COLO668 (cell line): ENCODE data around the gene COQ9.
"Not testable (repeated sequence)": the region's sequence is repeated elsewhere in the genome, so short reads cannot be mapped to it uniquely, and the experiment has no call there.

Experiments
- DNase-seq: peaks from one replicate; lab custom pipeline; 2025; ENCODE audit not compliant: unreplicated experiment; lab: John Stamatoyannopoulos, UW

COQ9 gene

GRCh38 chr16:57484515-57485005, 37.3 kb downstream of the COQ9 start:
- DNase-seq: no peak

- DNase-seq: no peak
Observed at GRCh38 chr16:57485091-57485915, 38.0 kb downstream of the COQ9 start.

GRCh38 chr16:57485916-57486857, 38.9 kb downstream of the COQ9 start, which contains the start of gene DOK4:
Gene DOK4, minus strand, starts transcription at chr16:57486493. Its CDS starts 6,986 bp downstream, at chr16:57479507.
- DNase-seq: peak; percentile 87

DNA sequence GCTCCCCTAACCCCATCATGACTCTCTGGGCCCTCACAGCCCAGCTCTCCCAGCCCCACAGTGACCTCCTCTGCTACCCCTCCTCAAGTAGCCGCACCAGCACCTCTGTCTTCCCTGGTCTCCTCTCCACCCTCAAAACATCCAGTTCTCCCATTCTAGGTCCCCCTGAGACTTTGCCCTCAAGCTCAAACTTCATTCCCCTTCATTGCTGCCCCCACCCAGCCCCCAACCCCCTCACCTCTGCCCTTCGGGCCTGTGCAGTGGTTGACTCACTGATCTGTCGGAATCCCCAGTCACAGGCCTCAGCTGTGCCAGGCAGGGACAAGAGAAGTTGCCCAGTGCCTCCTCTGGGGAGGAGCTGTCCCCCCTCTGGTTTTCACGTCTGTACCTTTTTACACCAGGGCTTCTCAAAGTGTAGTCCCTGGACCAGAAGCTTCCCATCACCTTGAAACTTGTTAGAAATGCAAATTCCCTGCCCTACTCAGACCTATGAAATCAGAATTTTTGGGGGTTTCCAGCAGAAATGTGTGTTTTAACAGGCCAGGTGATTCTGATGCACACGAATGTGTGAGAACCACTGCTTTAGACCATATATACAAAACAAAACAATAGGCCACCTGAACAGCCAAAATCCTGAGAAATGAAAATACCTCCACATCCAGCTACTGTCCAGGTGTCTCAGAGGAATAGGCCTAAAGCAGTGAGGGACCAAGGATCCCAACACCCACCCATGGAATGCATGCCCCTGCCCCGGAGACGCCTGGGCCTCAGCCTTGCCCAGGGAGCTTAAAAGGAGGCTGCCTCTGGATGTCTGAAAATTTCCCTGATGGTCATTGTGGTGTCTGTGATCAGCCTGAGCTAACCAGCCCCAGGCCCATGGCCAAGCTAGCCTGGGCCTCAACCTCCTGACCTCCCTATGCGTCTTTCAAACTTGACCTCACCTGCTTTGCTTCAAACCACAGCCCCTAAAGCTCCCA, 39.9 kb downstream of the COQ9 start:
- no peak for DNase-seq

- peak; percentile 29 for DNase-seq
Observed at GRCh38 chr16:57489229-57489628, 42.0 kb downstream of the COQ9 start.

DNA sequence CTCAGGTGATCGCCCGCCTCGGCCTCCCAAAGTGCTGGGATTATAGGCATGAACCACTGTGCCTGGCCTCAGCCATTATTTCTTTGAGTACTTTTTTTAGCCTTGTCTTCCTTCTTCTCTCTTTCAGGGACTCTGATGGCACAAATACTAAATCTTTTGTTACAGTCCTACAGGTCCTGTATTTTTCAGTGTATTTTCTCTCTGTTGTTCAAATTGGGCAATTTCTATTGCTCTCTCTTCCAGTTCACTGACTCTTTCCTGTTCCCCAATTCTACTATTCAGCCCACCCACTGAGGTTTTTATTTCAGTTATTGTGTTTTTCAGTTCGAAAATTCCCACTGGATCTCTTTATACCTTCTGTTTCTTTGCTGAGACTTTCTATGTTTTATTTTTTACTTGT, 46.5 kb downstream of the COQ9 start:
- no peak for DNase-seq

- no peak for DNase-seq
Observed at GRCh38 chr16:57497121-57497520, 49.8 kb downstream of the COQ9 start.

GRCh38 chr16:57498031-57498430, 50.8 kb downstream of the COQ9 start:
- DNase-seq: no peak

DNA sequence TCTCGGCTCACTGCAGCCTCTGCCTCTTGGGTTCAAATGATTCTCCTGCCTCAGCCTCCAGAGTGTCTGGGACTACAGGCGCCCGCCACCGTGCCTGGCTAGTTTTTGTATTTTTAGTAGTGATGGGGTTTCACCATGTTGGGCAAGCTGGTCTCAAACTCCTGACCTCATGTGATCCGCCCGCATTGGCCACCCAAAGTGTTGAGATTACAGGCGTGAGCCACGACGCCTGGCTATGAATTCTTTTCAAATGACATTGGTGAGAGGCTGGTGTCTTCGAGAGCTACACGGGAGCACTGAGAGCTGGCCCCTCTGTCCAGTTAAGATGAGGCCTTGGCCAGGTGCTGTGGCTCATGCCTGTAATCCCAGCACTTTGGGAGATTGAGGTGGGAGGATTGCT, 52.7 kb downstream of the COQ9 start:
- DNase-seq: not testable (repeated sequence)

GRCh38 chr16:57500578-57501111, 53.4 kb downstream of the COQ9 start:
- DNase-seq: no peak

- DNase-seq: no peak
Observed at GRCh38 chr16:57501492-57501891, 54.2 kb downstream of the COQ9 start.

DNA sequence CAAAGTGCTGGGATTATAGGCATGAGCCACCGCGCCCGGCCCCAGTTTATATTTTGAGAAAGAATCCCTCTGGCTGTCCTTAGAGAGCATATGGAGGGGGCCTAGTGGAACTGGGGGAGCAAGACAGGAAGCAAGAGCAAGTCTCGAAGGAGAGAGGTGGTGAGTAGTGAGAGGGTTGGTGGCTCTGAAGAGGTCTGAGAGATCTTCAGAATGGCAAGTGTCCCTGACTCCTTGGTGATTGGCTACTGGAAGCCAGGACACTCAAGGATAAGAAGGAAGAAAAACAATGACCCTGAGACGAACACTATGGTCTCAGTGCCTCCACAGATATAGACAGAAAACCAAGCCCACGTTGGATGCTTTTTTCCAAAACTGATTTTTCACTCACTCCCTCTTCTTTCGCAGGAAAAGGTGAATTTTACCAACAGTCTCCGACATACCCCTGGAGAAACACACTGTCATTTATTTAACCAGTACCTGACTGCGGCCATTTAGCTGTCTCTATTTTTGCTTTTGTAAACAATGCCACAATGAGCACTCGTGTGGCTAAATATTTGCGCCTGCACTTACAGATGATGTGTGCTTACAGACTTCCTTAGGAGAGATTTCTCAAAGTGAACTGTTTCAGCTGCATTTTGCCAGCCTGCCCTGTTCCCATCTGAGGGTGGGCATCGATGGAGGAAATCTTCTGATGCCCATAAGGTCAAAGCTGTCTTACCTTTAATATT, 54.9 kb downstream of the COQ9 start:
- DNase-seq: peak; percentile 34

DNA sequence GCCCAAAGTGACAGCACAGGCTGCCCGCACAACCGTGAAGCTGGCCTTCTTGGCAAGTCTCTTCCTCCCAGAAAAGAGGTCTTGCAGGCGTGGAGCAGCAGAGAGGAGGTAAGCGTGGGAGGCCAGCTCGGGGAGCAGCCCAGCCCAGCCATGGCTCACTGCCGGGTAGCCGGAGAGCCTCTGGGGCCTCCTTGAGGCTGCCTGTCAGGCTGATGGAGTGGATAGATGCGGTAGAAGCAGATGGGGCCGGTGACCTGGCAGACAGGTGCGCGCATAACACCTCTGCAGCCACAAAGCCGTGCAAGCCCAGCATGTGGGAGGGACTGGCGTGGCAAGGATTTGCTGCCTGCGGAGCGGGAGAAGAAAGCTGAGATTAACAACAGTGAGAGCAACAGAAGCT, 56.1 kb downstream of the COQ9 start:
- peak; percentile 81 for DNase-seq

- DNase-seq: no peak
Observed at GRCh38 chr16:57504001-57504400, 56.7 kb downstream of the COQ9 start.

DNA sequence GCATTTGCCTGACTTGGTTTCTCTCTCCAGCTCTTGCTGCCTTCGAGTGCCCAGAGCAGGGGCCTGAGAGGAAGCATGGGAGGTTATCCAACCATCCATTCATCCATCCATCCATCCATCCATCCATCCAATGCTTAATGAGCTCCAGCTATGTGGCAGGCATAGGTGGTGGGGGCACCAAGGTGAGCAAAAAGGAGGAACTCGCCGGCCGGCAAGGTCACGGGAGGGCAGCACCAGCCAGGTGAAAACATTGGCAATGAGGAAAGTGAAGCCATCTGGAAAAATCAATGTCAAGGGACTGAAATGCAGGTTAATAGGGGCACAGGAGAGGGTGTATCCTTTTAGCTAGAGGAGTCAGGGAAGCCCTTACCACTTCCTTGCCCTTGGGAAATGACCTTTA, 57.2 kb downstream of the COQ9 start:
- no peak for DNase-seq

DNA sequence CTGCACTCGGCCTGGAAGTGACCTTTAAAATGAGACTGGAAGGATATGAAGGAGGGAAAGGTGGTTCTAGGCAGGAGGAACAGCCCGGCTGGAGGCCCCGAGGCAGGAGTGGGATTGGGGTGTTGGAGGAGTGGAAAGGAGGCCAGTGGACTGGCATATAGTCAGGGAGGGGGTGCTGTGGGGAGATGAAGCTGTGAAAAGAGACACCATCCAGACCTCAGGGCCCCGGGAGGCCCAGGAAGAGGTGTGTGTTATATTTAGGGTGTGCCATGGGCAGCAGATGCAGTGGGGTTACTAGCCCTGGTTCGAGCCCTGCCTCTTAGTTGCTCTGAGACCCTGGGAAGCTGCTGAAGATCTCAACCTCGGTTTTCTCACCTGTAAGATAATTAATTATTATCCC, 57.9 kb downstream of the COQ9 start:
- DNase-seq: no peak

DNA sequence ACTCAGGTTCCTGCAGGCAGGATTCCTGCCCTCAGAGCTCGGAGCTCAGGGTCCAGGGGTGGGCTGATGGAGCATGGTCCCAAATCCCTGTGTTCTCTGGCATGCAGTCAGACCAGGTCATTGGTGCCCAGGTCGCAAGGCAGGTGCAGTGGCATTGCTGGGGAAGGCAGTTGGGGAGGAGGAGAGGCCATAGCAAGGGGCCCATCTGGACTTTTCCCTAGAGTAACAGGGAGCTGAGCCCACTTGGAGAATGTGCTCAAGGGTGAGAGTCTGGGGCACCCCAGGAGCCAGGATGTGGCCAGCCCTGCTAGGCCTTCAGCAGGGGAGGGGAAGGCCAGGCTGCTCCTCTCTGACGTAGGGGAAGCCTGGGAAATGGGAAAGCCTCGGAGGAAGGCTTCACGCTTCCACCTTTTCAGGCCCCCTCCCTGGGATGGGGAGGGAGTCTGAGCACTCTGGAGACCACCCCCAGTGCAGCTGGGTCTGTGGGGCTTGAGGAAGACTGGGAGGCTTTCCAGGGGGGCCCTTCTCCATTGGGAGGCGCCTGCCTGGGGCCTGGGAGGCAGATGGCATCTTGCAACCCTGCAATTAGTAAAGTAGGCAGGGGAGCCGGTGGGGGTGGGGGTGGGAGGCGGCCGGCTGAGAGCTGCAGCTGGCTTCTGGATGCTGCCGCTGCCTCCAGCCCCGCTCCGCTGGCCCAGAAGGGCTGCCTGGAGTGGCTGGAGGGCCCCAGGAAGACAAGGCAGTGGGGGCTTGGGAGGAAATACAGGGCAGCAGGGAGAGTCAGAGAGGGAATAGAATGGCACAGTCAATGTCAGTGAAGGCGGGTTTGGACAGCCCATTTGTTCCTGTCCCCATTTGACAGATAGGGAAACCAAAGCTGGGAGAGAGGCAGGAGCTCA, 60.1 kb downstream of the COQ9 start:
- peak; percentile 24 for DNase-seq

- no peak for DNase-seq
Observed at GRCh38 chr16:57508035-57508425, 60.8 kb downstream of the COQ9 start.
